ENCODE data around the gene PATJ.
A peak's percentile ranks its signal among the peaks of the same experiment; 100 is the strongest.
"Not testable (repeated sequence)": the region's sequence is repeated elsewhere in the genome, so short reads cannot be mapped to it uniquely, and the experiment has no call there.

The PATJ gene

DNA sequence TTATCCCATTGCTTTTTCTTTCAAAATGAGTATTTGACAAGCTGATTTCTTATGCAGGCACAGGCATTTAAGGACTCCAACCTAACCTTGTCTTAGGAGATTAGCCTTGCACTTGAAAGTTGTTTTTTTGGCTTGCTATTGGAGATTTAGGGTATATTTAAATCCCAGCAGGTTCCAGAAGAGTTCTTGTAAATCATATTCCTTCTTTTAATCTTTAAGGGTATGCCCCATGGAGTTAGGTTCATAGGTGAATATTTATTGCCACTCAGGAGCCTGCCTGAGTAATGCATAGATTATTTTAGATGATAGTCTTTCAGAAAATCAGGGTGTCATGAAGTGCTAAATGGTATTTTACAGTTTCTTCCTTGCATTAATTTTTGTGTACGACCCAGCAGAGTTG, 146.5 kb downstream of the PATJ start:
- no peak for DNase-seq (ENCODE audit: low spot score)

DNA sequence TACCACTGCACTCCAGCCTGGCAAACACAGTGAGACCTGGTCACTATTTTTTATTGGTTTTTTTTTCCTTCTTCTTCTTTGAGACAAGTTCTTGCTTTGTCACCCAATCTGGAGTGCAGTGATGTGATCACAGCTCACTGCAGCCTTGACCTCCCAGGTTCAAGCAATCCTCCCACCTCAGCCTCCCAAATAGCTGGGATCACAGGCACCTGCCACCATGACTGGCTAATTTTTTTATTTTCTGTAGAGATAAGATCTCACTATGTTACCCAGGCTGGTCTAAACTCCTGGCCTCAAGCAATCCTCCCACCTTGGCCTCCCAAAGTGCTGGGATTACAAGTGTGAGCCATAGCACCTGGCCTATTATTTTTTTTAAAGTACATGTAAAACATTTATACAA, 148.2 kb downstream of the PATJ start:
- DNase-seq (ENCODE audit: low spot score), result not testable (repeated sequence)

DNA sequence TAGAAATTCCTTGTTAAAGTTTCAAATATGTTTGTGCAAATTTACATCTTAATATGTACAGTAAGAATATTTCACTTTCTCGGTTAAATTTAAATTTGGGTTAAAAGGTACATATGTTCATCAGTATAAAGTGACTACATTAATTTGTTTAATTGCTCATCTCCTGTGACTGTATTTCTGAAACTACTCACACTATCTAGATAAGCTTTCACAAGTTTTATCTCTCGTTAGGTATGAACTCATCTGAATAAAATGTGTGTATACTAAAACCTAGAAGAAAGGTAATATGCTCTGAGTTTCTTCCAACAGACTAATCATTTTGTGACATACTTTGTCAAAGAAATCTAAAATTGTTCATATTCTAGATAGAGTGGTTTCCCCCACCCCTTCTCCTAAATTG, 150.7 kb downstream of the PATJ start:
- no peak for DNase-seq (ENCODE audit: low spot score)

DNA sequence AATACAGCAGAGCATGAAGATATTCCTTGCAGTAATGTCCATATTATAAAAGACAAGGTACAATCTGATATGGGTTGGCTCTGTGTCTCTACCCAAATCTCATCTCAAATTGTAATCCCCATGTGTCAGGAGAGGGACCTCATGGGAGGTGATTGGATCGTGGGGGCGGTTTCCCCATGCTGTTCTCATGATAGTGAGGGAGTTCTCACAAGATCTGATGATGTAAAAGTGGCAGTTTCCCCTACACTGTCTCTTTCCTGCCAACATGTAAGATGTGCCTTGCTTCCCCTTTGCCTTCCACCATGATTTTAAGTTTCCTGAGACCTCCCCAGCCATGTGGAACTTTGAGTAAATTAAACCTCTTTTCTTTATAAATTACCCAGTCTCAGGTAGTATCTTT, 152.0 kb downstream of the PATJ start:
- not testable (repeated sequence) for DNase-seq (ENCODE audit: low spot score)

DNA sequence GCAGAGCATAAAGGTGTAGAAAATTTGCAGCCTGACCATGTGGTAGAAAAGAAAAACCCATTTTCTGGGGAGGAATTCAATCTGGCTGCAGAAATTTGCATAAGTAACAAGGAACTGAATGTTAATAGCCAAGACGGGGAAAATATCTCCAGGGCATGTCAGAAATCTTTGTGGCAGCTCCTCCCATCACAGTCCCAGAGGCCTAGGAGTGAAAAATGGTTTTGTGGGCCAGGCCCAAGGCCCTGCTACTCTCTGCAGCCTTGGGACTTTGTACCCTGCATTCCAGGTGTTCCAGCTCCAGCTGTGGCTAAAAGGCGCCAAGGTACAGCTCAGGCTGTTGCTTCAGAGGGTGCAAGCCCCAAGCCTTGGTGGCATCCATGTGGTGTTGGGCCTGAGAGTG, 152.9 kb downstream of the PATJ start:
- DNase-seq (ENCODE audit: low spot score), result no peak

DNA sequence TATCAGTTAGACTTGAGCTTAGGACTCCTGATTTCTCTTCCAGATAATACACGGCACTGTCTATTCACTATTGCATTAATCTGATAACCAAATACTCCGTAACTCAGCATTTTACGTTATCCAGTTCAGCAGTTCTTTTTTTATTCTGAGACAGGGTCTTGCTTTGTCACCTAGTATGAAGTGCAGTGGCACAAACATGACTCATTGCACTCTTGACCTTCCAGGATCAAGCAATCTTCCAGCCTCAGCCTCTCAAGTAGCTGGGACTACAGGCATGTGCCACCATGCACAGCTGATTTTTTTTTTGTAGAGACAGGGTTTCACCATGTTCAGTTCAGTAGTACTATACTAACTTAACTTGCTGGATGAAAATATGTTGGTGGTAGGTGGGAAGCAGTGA, 156.4 kb downstream of the PATJ start:
- DNase-seq (ENCODE audit: low spot score), result no peak

DNA sequence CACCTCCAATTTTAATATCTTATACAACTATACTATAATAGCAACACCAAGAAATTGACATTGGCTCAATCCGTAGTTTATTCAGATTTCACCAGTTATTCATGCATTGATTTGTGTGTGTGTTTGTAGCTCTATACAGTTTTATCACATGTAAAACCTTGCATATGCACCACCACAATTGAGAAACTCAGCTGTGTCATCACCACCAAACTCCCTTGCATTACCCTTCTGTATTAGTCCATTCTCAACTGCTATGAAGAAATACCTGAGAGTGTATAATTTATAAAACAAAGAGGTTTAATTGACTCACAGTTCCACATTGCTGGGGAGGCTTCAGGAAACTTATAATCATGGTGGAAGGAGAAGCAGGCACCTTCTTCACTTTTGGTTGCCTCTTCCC, 162.1 kb downstream of the PATJ start:
- DNase-seq (ENCODE audit: low spot score), result no peak

DNA sequence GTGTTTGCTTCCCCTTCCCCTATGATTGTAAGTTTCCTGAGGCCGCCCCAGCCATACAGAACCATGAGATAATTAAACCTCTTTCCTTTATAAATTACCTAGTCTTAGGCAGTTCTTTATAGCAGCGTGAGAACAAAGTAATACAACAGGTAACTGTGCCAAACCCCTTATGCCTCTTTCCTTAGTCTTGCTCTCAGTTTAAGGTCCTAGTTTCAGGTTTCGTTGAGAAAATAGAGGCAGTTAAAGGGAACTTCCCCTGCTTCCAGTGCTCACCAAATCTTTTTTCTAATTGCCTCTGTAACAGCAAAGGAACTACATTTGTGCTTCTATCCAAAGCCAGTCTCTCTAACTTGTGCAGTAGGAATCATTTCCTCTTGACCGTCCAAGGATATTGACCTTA, 164.8 kb downstream of the PATJ start:
- no peak for DNase-seq (ENCODE audit: low spot score)

DNA sequence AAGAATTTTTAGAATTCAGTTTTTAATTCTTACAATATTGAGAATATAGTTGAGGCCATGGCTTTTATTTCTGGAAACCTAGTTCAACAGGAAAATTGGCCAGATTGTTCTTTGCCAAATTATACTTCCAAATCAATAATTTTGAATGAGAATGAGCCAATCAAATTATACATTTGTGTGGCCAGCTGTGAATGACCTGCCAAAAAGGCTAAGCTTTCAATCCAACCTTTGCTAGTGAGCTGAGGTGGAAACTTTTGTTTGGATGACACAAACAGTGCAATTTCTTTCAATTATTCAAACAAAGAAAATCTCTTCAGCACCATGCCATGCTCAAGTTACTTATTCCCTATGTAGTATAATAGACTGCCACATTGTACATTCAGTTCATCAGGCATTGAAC, 167.8 kb downstream of the PATJ start:
- DNase-seq (ENCODE audit: low spot score), result no peak

DNA sequence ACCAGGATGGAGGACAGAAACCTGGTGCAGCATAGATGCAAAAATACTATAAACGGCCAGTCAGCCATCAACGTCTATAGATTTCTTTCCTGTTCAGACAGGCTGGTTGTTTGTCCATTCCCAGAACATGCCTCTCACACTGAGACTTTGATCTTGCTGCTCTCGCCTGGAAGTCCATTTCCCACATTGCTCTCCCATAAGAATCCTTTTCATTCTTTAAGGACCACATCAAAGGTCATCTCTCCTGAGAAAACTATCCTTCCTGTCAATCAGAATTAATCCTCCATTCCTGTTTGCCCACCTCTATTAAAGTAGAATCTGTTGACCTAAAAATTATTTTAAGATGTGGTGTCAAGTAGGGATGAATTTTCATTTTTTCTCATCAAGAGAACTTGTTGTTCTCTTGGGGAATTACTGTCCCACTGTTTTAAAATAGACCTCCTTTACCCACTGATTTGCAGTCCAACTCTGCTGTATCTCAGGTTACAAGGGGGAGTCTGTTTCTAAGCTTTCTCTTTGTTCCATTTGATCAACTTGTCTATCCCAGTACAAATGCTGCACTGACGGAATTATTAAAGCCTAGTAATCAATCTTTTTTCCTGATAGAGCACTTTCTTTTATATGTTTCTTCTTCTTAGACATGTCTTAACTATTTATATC, 172.7 kb downstream of the PATJ start:
- DNase-seq (ENCODE audit: low spot score), result no peak

DNA sequence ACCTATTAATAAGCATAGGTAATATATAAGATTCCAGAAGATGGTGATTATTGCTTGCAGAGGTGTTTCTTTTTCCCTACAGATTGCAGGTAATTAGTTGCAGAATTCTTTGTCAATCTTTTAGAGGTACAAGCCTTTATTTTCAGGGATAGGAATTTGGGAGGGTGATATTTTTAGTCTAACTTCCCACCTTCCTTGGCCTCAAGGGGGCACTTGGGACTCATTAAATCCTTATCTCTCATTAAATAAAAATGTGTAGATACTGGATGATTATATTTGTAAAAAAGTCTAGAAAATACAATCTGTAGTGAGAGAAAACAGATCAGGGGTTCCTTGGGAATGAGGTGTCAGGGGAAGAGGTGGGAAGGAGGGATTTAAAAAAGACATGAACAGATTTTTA, 179.2 kb downstream of the PATJ start:
- no peak for DNase-seq (ENCODE audit: low spot score)

DNA sequence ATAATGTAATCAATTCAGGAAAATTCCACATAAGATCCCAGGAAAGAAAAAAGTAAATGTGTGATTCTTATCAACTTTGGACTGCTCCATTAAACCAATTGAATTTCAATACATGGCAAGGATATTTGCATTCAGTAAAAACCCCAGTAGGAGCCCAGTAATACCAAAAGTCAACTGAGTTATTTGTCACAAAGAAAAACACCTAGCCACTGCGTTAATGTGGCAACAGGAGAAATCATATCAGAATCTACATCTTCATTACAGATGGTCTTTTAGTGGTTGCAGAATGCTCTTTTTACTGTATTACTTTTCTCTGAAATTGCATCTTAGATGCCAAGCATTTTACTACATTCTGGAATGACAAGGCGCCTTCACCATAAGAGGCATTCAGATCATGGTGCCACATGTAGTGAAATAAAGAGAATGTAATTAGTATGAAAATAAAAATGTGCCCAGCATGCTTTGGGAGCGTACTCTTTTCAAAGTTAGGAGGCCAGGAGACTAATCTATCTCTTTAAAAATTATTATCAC, 180.7 kb downstream of the PATJ start:
- no peak for DNase-seq (ENCODE audit: low spot score)

DNA sequence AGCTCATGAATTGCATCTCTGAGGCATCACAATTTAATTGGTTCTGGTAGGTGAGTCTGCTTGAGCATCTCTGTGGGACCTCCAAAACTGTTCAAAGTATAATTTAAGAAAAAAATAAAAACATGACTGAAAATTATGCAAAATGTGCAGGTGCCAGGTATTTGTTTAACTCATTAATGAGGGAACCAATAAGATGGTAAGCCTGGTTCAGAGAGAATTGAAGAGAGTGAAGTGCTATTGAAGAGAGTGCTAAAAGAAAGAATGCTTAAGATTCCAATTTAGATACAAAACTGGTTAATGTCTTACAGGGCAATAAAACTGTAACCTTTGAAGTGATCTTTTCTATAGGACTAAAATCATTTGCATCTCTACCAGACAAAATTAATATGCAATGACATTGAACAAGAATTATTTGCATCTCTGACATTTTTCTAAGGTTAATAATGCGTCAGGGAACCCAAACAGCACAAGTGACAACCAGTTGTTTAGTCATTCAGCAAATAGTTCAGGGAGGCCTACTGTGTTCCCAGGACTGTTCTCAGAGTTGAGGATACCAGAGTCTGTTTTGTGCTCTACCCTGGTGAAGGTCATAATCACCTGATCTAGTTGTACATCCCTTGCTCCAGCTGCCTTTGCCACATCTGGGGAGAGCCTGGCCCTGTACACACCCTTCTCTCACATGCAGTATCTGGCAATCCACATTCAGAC, 183.5 kb downstream of the PATJ start:
- no peak for DNase-seq (ENCODE audit: low spot score)

DNA sequence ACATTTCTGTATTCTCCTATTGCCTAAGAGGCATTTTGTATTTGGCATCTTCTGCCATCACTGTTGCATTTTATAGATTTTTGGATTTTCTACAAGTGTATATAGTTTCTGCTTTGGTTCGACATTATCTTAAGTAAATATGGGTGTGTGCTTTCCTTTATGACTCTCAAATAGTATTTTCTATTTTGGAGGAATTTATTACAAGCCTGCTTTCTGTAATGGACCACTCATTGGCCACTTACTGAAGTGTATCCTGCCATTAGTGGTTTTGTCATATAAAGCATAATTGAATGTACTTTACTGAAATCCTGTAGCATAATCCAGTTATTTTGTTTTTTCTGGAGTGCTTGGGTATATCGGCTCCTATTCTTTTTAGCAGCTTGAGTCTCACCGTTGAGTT, 184.3 kb downstream of the PATJ start:
- DNase-seq (ENCODE audit: low spot score), result no peak

DNA sequence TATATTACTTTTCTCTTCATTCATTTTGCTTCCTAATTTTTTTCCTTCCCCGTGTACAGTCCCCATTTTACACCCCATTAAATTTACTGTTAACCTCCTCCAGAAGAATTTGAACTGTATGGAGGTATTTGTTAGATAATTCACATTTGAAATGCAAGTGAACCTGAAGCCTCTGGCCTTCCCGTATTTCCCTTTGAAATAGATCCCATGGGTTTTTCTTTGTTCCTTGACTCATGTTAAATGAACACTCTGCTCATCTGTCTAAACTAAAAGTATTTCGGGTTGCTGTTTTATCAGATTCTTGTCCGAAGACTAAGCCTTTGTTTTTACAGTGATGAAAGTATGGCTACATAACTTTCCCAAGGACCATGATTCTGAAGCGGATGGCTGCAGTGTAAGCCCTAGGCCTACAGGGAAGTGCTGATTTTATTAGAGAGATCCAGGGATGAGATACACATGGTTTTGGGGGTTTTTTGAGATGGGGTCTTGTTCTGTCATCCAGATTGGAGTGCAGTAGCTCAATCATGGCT, 187.9 kb downstream of the PATJ start:
- no peak for DNase-seq (ENCODE audit: low spot score)

DNA sequence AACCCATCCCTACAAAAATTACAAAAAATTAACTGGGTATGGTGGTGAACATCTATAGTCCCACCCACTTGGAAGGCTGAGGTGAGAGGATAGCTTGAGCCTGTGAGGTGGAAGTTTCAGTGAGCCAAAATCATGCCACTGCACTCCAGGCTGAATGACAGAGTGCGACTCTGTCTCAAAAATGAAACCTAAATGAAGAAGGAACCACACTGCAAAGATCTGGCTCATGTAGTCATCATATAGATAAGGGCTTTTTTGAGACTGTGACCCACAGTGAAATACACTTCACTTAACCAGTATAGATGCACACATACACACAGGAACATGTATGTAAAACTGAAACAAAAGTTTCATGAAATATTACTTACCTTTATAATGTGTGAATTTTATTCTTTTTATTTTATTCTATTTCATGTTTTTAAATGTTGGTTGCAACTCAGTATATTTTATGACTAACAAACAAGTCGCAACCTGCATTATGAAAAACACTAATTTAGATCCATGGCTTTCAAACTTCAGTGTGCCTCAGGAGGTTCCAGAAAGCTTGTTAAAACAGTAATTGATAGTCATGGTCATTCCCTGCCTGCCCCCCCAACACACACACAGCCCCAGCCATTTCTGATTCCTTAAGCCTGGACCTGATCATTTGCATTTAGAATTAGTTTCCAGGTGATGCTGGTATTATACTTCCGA, 189.5 kb downstream of the PATJ start:
- DNase-seq (ENCODE audit: low spot score), result no peak

DNA sequence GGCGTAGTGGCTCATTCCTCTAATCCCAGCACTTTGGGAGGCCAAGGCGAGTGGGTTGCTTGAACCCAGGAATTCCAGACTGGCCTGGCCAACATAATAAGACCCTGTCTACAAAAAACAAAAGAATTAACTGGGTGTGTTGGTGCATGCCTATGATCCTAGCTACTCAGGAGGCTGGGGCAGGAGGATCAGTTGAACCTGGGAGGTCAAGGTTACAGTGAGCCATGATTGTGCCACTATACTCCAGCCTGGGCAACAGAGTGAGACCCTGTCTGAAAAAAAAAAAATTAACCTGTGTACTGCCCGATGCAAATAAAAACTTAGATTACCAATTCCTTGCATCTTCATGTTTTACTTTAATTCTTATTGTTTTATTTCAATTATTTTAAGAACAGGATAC, 193.2 kb downstream of the PATJ start:
- DNase-seq (ENCODE audit: low spot score), result no peak

DNA sequence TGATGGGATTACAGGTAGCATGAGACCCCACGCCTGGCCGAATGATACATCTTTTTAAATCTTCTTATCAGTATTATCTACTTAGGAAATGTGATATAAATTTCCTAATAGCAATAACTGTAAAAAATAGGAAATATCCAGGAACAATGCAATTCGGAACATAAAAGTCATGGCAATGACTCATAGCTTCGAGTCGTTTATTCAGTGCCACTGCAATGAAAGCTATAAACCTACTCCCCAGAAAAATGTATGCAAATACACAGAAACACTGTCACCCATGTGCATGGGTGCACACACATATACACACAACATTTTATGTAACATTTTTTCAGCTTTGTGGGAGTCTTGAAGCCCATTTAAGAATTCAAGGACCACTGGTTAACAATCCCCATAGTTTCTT, 194.6 kb downstream of the PATJ start:
- no peak for DNase-seq (ENCODE audit: low spot score)

DNA sequence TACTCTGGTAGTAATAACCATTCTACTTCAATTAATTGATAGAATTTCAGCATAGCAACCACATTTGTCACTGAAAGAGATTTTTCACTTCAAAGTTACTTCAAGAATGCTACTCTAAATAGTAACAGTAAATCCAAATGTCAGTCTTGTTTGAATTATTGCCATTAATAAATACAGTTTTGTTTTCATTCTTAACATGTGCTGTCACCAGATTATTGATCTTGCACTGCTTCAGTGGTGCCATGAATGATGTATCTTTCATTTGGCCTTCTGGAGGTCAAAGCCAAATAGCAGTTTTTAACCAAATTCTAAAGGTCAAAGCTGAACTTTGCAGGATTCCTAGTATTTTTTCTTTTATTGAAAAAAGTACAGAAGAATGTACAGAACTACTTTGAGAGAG, 199.5 kb downstream of the PATJ start:
- DNase-seq (ENCODE audit: low spot score), result no peak

DNA sequence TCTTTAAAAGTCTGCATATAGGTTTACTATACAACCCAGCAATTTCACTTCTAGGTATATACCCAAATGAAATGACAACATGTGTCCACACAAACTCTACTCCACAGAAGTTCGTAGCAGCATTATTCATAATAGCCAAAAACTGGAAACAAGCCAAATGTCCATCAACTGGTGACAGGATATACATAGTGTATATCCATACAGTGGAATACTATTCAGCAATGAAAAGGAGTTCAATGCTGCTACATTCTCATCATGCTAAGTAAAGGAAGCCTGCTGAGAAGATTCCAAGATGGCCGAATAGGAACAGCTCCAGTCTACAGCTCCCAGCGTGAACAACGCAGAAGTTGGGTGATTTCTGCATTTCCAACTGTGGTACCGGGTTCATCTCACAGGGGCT, 200.6 kb downstream of the PATJ start:
- DNase-seq (ENCODE audit: low spot score), result no peak

DNA sequence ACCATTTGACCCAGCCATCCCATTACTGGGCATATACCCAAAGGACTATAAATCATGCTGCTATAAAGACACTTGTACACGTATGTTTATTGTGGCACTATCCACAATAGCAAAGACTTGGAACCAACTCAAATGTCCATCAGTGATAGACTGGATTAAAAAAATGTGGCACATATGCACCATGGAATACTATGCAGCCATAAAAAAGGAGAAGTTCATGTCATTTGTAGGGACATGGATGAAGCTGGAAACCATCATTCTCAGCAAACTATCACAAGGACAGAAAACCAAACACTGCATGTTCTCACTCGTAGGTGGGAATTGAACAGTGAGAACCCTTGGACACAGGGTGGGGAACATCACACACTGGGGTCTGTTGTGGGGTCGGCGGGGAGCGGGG, 206.4 kb downstream of the PATJ start:
- not testable (repeated sequence) for DNase-seq (ENCODE audit: low spot score)

DNA sequence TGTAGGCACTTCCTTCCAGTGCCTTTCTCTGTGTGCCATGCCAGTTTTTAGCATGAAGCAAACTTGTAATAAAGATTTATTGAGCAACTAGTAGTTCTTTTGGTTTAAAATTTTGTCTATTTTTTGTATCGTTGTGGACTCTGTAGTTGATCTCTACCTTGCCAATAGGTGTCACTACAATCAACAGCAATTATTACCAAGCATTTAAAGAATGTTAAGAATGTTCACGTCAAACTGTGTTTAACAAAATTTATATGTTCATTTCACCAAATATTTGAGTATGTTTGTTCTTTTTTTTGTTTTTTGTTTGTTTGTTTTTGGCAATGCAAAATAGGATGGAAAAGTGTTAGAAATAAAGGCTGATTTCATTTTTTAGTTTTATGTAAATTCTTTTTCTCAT, 208.1 kb downstream of the PATJ start:
- DNase-seq (ENCODE audit: low spot score), result peak; percentile 4
